Coronary artery (tissue), 2 donors: ENCODE results near the gene RBKS.
A peak's percentile ranks its signal among the peaks of the same experiment; 100 is the strongest.

Source experiments
- DNase-seq: peaks from one replicate; pipeline ENCODE4 v3.0.0-alpha.2; 2017; ENCODE audit warnings: low spot score
- H3K27ac ChIP-seq, 2 donors: fragments of 200-600 bp; sonication (generic); one replicate each; pipeline ENCODE4 v1.5.1; 2016 to 2019
- H3K4me3 ChIP-seq: fragments of 200-600 bp; sonication (generic); 2 replicates; pipeline ENCODE4 v1.5.1; 2016; ENCODE audit warnings: mild to moderate bottlenecking, moderate library complexity
- CTCF ChIP-seq: fragments of 200-600 bp; sonication (generic); IDR thresholded peaks from one replicate; pipeline ENCODE4 v1.5.1; 2019; ENCODE audit warnings: antibody characterized with exemption

Gene RBKS

GRCh38 chr2:27897717-27898116 is 7.5 kb upstream of the RBKS start:
- Histone ChIP-seq H3K4me3 (no peak overlapping the region), H3K27ac (no peak overlapping the region)
- DNase-seq, result no peak
- TF ChIP-seq CTCF, result no peak

GRCh38 chr2:27893006-27893405 is 2.8 kb upstream of the RBKS start:
- no peak for DNase-seq
- H3K27ac ChIP-seq, result no peak overlapping the region
- no peak overlapping the region for H3K4me3 ChIP-seq
- no peak for TF ChIP-seq CTCF

GRCh38 chr2:27891673-27892105 is 1.5 kb upstream of the RBKS start:
- Histone ChIP-seq H3K4me3 (peak overlapping the region; percentile 91), H3K27ac (peak overlapping the region; percentile 97)
- DNase-seq, result no peak
- TF ChIP-seq CTCF, result no peak

- peak overlapping the region; percentile 97 for H3K27ac ChIP-seq
- TF ChIP-seq CTCF, result no peak
- peak overlapping the region; percentile 91 for H3K4me3 ChIP-seq
- DNase-seq, result peak; percentile 90
These were observed 911 bp upstream of the RBKS start for GRCh38 chr2:27890924-27891672.

- Histone ChIP-seq H3K27ac (peak overlapping the region; percentile 97), H3K4me3 (peak overlapping the region; percentile 91)
- TF ChIP-seq CTCF, result no peak
- DNase-seq, result no peak
These were observed 427 bp downstream of the RBKS start for GRCh38 chr2:27889774-27890145.

- TF ChIP-seq CTCF, result no peak
- peak overlapping the region; percentile 97 for H3K27ac ChIP-seq
- no peak overlapping the region for H3K4me3 ChIP-seq
- no peak for DNase-seq
These were observed 1.4 kb downstream of the RBKS start for GRCh38 chr2:27888790-27889189.

- Histone ChIP-seq H3K4me3 (no peak overlapping the region), H3K27ac (peak overlapping the region; percentile 97)
- DNase-seq, result no peak
- TF ChIP-seq CTCF, result no peak
These were observed 2.4 kb downstream of the RBKS start for GRCh38 chr2:27887830-27888229.
